ENCODE measurements around the gene LITAF.

DNA sequence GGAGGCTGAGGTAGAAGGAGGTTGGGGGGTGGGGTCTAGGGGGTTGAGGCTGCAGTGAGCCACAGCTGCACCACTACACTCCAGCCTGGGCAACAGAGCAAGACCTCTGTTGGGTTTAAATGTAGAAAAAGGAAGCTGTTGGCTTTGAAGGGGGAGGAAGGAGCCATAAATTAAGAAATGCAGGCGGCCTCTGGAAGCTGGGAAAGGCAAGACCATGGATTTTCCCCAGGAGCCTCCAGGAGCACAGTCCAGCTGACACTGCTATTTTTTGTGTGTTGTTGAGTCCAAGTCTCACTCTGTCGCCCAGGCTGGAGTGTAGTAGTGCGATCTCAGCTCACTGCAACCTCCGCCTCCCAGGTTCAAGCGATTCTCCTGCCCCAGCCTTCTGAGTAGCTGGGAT, 15.9 kb downstream of the LITAF start:
- TF ChIP-seq, protein P1, sequence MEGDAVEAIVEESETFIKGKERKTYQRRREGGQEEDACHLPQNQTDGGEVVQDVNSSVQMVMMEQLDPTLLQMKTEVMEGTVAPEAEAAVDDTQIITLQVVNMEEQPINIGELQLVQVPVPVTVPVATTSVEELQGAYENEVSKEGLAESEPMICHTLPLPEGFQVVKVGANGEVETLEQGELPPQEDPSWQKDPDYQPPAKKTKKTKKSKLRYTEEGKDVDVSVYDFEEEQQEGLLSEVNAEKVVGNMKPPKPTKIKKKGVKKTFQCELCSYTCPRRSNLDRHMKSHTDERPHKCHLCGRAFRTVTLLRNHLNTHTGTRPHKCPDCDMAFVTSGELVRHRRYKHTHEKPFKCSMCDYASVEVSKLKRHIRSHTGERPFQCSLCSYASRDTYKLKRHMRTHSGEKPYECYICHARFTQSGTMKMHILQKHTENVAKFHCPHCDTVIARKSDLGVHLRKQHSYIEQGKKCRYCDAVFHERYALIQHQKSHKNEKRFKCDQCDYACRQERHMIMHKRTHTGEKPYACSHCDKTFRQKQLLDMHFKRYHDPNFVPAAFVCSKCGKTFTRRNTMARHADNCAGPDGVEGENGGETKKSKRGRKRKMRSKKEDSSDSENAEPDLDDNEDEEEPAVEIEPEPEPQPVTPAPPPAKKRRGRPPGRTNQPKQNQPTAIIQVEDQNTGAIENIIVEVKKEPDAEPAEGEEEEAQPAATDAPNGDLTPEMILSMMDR (IDR thresholded peaks at IDR 0.05; ENCODE audit: insufficient read depth, low read length, poor library complexity, severe bottlenecking), result no peak
- TF ChIP-seq EZH2phosphoT487 (conservative IDR thresholded peaks at IDR 0.05; ENCODE audit: low read length), result no peak

Data from SU-DHL-6 (cell line).